Measurements from ENCODE around the gene DTD2. TPM values are rescaled to one million over a fixed set of nuclear protein-coding genes. Genes with fewer than 3 reads are reported as not detected.

Gene DTD2
- total and polyA plus RNA-seq, 9 of the 15 experiments (the other 6 are each of a cell fraction or from before 2014, with no cell fraction given): 3.8 to 24.1 (median 15.2) TPM

DNA sequence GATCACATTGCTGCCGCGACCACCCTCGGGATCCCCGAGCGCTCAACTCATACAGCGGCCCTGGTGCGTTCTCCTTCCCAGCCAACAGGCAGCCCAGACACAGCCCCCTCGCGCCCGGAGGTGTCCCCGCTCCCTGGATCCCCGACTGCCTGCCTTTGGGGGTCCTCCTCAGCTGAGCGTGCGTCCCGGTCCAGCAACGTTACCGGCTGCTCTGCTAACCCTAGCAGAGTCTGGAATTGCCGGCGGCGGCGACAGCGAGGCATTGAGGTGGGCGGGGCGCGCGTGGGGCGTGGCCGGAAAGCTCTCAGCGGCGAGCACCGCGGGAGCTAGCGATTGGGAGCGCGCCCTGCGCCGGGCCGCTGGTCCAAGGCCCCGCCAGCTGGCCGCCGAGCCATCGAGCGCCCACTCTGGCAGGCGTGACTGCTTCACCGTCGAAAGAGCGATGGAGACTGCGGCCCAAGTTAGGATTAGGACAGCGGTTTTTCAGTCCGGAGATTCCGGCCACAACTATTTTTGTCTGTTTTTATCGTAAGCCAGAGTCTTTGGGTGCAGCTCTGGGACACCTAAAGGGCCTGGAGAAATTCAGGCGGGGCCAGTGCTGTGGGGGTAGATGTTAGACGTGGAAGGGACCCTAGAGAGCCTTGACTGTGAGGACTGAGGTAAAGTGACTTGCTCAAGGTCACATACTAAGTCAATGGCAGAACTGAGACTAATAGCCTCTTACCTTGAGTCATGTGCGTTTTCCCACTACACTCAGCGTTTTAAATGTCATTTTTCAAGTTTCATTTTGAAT lies 36.8 kb downstream of the DTD2 start, which contains the start of gene HEATR5A (continued):
- TF ChIP-seq, protein P1, sequence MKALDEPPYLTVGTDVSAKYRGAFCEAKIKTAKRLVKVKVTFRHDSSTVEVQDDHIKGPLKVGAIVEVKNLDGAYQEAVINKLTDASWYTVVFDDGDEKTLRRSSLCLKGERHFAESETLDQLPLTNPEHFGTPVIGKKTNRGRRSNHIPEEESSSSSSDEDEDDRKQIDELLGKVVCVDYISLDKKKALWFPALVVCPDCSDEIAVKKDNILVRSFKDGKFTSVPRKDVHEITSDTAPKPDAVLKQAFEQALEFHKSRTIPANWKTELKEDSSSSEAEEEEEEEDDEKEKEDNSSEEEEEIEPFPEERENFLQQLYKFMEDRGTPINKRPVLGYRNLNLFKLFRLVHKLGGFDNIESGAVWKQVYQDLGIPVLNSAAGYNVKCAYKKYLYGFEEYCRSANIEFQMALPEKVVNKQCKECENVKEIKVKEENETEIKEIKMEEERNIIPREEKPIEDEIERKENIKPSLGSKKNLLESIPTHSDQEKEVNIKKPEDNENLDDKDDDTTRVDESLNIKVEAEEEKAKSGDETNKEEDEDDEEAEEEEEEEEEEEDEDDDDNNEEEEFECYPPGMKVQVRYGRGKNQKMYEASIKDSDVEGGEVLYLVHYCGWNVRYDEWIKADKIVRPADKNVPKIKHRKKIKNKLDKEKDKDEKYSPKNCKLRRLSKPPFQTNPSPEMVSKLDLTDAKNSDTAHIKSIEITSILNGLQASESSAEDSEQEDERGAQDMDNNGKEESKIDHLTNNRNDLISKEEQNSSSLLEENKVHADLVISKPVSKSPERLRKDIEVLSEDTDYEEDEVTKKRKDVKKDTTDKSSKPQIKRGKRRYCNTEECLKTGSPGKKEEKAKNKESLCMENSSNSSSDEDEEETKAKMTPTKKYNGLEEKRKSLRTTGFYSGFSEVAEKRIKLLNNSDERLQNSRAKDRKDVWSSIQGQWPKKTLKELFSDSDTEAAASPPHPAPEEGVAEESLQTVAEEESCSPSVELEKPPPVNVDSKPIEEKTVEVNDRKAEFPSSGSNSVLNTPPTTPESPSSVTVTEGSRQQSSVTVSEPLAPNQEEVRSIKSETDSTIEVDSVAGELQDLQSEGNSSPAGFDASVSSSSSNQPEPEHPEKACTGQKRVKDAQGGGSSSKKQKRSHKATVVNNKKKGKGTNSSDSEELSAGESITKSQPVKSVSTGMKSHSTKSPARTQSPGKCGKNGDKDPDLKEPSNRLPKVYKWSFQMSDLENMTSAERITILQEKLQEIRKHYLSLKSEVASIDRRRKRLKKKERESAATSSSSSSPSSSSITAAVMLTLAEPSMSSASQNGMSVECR (CRISPR knock-in tag; IDR thresholded peaks at IDR 0.05): peak; percentile 76; the same call in 1 of the 2 replicates
- TF ChIP-seq BRCA1 (IDR thresholded peaks at IDR 0.05) (no peak), BRCA1 (CRISPR knock-in tag; IDR thresholded peaks at IDR 0.05) (no peak), FOXJ2 (tag; IDR thresholded peaks at IDR 0.05) (no peak), STAT5A (IDR thresholded peaks at IDR 0.05; ENCODE audit: borderline replicate concordance, low read length) (peak; percentile 15; the same call in 1 of the 2 replicates), TFAP4 (CRISPR knock-in tag; IDR thresholded peaks at IDR 0.05; ENCODE audit: borderline replicate concordance) (peak; percentile 87), MXI1 (IDR thresholded peaks at IDR 0.05; ENCODE audit: low read depth, low read length) (peak; percentile 45), JUND (IDR thresholded peaks at IDR 0.05; ENCODE audit: borderline replicate concordance, low read depth, low read length) (peak; percentile 48), JUND (tag; IDR thresholded peaks at IDR 0.05; ENCODE audit: borderline replicate concordance, low read depth, low read length) (peak; percentile 12; the same call in 1 of the 3 replicates), KLF1 (tag; IDR thresholded peaks at IDR 0.05) (peak; percentile 80; the same call in 1 of the 2 replicates), HDAC1 (IDR thresholded peaks at IDR 0.05) (peak in 1 of 2 experiments; percentile 74; a peak in 2 of 4 replicates), CTBP1 (IDR thresholded peaks at IDR 0.05; ENCODE audit: borderline replicate concordance) (peak; percentile 83; the same call in 1 of the 2 replicates), GTF2A2 (tag; IDR thresholded peaks at IDR 0.05) (no peak), NCOR1 (IDR thresholded peaks at IDR 0.05) (0 out of 2 replicates have a peak, but pooled peaks have one; percentile 7), RAD21 (CRISPR knock-in tag; conservative IDR thresholded peaks at IDR 0.05 in 1 of 2, IDR thresholded peaks at IDR 0.05 in 1 of 2) (no peak), CXXC5 (CRISPR knock-in tag; IDR thresholded peaks at IDR 0.05) (peak; percentile 91), MEIS2 (IDR thresholded peaks at IDR 0.05; ENCODE audit: partially characterized antibody) (peak; percentile 27), ZNF766 (CRISPR knock-in tag; conservative IDR thresholded peaks at IDR 0.05) (no peak), SIN3A (IDR thresholded peaks at IDR 0.05; ENCODE audit: borderline replicate concordance in 2 of 2, control insufficient read depth in 1 of 2, low read depth in 2 of 2, low read length in 2 of 2) (peak in 1 of 2 experiments; percentile 67; a peak in 3 of 4 replicates), MAX (CRISPR knock-in tag; IDR thresholded peaks at IDR 0.05) (peak; percentile 48)
- TF ChIP-seq, protein P2, sequence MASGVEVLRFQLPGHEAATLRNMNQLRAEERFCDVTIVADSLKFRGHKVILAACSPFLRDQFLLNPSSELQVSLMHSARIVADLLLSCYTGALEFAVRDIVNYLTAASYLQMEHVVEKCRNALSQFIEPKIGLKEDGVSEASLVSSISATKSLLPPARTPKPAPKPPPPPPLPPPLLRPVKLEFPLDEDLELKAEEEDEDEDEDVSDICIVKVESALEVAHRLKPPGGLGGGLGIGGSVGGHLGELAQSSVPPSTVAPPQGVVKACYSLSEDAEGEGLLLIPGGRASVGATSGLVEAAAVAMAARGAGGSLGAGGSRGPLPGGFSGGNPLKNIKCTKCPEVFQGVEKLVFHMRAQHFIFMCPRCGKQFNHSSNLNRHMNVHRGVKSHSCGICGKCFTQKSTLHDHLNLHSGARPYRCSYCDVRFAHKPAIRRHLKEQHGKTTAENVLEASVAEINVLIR (CRISPR knock-in tag; IDR thresholded peaks at IDR 0.05): 0 out of 2 replicates have a peak, but pooled peaks have one; percentile 14
